NCI-H510A treated with DMSO at 0.1 percent for 48 hours (cell line): ENCODE data around the gene TMEM175.

ENCODE experiments used
- DNase-seq: peaks from one replicate; lab custom pipeline; 2025; lab: John Stamatoyannopoulos, UW

Gene TMEM175

DNA sequence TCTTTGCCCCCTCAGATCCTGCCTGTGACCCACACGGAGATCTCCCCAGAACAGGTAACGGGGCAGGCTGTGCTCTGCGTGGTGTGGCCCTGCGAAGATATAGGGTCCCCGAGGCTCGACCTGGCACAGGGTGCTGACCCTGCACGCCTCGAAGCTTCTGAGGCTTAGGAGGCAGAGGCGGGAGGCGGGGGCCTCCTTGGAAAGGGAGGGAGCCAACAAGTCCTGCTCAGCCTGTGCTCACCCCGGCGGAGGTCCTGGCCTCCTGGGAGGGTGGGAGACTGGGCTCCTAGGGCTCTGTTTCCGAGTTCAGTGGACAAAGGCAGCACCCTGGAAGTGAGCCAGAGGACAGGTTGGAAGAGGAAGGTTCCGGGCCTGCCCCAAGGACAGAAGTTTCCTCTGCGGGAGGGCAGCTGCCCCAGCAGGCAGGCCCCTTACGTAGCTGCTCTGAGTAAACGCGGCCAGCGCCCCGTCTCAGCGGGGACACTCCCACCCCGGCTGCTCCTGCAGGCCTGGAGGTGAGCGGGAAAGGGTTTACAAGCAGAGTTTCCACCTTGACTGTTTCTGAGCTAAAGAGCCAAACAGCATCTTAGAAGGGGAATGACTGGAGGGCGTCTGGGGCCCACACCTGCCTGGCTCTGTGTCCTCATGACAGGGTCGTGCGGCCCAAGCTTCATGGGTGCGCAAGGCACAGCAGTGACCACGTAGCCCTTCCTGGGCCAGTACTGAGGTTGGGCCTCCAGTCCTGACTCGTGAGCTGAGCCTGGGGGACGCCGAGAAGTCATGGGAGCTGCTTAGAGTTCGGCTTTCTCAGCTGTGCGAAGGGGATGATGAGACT lies 16.1 kb downstream of the TMEM175 start:
- no peak for DNase-seq

GRCh38 chr4:948936-949300 lies 16.7 kb downstream of the TMEM175 start:
- no peak for DNase-seq

GRCh38 chr4:949656-950055 lies 17.4 kb downstream of the TMEM175 start:
- no peak for DNase-seq

DNA sequence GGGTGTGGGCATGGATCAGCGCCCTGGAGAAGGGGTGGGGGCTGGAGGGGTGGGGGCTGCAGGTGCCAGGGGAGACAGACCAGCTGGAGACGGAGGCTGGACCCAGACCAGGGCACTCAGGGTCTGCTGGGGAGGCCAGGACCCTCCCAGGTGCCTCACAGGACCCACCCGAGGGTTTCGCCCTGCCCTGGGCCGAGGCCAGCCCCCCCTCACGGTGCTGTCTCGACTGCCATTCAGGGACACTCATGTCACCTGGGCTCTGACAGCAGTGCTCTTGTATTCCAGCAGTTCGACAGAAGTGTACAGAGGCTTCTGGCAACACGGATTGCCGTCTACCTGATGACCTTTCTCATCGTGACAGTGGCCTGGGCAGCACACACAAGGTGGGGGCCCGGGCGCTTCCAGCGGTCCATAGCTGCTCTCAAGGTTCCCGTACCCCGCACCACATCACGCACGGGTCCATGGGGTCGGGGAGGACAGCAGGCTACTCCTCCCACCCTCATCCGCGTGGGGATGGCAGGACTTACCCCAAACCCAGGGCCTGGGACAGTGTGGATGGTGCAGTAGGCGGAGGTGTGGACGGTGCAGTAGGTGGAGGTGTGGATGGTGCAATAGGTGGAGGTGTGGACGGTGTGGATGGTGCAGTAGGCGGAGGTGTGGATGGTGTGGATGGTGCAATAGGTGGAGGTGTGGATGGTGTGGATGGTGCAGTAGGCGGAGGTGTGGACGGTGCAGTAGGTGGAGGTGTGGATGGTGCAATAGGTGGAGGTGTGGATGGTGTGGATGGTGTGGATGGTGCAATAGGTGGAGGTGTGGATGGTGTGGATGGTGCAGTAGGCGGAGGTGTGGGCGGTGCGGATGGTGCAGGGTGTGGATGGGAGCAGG lies 18.1 kb downstream of the TMEM175 start:
- DNase-seq: no peak

GRCh38 chr4:951186-951585 lies 18.9 kb downstream of the TMEM175 start:
- no peak for DNase-seq

GRCh38 chr4:951594-952468 lies 19.6 kb downstream of the TMEM175 start:
- DNase-seq: no peak

DNA sequence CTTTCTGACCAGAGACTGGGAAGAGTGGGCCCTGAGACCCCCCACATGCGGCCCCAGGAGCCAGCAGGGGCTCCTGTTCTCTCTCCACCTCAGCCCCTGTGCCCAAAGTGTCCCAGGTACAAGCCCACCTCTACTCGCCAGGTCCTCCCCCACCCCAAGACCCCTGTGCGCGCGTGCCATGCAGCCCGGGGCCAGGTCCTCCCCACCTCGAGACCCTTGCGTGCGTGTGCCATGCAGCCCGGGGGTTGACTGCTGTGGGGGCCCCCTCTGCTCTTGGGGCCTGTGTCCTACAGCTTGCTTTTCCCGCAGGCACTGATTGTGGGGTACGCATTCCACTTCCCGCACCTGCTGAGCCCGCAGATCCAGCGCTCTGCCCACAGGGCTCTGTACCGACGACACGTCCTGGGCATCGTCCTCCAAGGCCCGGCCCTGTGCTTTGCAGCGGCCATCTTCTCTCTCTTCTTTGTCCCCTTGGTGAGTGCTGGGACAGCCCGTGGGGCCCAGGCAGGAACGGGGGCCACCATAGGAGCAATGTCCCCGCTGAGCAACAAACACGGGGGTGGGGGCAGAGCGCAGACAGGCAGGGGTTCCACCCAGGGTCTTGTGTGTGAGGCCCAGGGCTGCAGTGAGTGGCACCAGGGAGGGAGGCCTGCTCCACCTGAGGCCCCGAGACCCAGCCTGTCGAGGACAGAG lies 20.8 kb downstream of the TMEM175 start:
- no peak for DNase-seq

DNA sequence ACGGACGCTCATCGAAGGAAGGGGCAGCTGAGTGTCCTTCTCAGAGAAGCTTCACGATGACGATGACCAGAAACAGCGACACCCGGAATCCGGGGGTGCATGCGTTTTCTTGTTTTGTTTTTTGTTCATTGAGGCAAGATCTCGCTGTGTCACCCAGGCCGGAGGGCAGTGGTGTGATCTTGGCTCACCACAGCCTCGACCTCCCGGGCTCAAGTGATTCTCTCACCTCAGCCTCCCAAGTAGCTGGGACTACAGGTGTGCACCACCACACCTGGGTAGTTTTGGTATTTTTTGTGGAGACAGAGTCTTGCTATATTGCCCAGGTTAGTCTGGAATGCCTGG lies 21.3 kb downstream of the TMEM175 start:
- DNase-seq: no peak

DNA sequence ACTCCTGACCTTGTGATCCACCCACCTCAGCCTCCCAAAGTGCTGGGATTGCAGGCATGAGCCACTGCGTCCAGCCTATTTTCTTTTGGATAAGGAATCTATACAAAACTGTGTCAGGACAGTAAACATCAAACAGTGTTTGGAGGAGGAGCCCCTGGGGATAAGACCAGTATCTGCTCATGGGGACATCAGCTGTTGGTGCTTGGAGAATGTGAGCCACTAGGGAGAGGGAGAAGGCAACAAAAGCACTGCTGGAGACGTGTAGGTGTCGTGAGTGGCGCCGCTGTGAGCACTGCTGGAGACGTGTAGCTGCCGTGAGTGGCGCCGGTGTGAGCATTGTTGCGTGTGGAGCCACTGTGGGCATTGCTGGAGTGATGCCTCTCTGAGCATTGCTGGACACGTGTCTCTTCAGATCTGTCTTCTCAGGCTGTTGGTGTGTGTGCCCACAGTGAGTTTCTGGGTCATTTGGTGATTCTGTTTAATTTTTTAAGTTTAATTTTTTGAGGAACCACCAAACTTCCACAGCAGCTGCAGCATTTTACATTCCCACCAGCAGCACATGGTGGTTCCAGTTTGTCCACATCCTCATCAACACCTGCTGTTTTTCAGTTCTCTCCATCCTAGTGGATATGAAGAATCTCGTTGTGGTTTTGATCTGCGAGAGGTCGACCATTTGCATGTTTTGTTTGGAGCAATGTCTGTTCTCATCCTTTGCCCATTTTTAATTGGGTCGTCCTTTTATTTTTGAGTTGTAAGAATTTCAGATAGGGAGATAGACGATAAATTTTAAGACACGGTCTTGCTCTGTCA lies 22.2 kb downstream of the TMEM175 start:
- DNase-seq: no peak

GRCh38 chr4:955161-955921 lies 23.1 kb downstream of the TMEM175 start:
- no peak for DNase-seq

DNA sequence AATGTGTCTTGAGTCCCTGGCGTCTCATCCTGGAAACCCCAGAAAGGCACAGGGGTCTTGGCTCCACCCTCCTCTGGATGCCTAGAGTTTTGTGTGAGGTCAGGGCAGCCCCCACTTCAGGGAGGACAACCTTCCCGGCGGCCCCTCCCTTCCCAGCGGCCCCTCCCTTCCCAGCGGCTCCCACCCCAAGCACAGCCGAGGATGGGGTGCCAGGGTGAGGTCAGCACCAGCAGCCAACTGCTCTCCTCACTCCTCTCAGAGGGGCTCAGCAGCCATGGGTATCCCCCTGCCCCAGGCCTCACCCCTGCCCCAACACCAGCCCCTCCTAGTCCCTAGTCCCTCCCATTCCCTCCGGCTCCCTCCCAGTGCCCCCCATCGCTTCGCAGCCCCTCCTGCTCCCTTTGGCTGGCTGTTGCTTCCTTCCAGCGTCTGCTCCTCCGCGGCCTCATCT lies 23.7 kb downstream of the TMEM175 start:
- no peak for DNase-seq

DNA sequence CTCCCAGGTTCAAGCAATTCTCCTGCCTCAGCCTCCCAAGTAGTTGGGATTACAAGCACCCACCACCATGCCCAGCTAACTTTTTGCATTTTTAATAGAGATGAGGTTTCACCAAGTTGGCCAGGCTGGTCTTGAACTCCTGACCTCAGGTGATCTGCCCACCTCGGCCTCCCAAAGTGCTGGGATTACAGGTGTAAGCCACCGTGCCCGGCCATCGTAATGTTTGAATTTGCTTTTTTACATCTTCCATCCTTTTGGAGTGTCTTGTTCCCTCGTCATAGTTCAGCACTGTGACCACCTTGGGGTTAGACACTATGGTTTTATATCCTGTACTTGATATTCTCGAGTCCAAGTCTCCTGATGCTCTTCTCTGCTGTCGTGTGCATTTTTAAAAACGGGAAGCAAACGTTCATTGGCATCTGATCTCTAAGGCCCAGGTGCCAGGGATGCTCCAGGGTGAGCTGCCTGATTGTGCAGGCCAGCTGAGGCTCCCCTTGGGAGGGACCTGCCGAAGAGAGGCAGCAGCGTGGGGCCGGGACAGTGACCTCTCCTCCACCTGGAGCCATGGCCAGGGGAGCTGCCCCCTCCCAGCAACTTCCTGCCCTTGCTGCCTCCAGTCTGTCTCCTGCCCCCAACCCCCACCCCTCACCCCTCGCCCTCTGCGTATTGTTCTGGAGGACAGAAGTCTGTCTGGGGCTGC lies 24.4 kb downstream of the TMEM175 start:
- DNase-seq: no peak

DNA sequence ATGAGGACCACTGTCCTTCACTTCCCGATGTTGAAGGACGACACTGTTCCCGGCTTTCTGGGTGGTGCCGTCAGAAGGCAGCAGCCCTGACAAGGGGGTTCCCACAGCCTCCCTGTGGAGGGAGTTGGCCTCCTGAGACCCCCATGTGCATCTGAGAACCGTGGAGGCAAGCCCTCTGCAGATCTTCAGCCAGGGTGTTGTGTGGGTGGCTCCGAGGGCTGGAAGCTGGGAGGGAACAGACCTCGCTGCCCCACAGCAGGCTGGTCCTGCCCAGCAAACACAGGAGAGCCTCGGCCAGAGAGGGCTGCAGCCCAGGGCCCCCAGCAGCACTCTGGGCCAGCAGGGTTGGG lies 24.9 kb downstream of the TMEM175 start:
- no peak for DNase-seq

GRCh38 chr4:957581-958313 lies 25.5 kb downstream of the TMEM175 start:
- DNase-seq: no peak

DNA sequence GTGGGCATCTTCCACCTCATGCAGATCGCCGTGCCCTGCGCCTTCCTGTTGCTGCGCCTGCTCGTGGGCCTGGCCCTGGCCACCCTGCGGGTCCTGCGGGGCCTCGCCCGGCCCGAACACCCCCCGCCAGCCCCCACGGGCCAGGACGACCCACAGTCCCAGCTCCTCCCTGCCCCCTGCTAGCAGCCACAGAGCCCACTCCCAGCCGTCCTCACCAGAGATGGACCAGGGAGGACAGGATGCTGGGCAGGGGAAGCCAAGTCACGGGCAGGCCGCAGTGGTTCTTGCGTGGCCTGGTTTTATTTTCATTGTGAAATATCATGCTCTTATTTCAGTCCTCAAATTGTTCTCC lies 26.0 kb downstream of the TMEM175 start:
- DNase-seq: no peak

DNA sequence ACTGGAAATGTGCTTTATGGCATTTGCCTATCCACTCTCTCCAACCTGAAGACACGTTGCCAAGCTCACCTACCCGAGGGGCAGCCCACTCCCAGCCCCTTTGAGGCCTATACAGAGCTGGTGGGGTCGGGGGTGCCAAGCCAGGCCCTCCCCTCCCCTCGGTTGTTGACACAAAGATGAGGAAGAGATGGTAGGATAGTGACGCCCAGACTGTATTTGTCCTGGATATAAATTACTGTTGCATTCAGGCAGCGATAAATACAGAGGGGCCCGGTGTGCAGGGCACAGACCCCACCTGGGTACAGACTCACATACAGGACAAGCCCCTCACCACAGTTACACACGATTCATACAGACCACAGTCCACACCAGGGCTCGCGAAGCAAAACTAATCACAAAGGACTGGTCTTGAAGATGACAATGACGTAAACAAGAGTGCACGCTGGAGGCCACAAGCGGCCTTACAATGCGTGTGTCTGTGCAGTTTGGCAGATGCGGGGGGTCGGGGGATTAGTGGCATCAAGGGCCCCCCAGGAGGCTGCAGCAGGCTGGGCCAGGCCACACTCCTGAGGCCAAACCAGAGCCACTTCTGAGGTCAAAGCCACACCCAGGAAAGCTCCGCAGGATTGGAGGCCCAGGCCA lies 26.6 kb downstream of the TMEM175 start:
- DNase-seq: no peak

DNA sequence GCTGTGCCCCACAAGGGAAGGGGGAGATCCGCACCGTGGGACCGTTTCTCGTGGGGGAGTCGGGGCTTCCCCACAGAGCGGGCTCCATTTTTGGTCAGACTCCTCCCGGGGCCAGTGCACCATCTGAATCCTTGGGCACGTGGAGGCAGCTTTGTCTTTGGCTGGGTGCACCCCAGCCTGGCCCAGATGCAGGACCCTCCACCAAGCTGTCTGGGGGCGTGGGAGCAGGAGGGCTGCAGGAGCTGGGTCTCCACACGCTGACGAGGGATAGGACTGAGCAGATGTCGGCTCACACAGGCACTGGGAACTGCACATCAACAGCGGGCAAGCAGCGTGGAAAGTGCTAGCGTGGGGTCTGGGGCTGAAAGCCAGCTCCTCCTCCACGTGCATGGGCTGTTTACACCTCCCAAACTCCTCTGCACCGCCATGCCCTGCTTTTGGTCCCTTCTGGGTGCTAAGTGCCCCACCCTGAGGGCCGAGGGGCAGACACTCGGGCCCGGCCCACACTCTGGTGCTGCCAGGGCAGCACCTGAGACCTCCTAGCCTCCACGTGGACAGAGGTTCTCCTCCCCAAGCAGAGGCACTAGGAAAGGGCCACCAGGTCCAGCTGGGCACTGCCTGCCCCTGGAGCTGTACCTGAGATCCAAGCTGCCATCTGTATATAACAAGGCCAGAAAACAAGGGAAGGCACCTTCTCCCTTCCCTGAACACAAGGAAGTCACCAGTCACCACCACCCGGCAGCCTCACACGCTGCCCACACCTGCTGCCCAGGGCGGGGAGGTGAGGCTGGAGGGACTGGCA lies 27.3 kb downstream of the TMEM175 start:
- DNase-seq: no peak
